Hepatocyte (in vitro differentiated cells): Measurements from ENCODE around the gene NLRC3.

Source experiments
- CTCF ChIP-seq: fragments of 200-600 bp; sonication (generic); IDR thresholded peaks from 2 replicates; pipeline ENCODE4 v1.5.1; 2016; ENCODE audit warnings: antibody characterized with exemption, mild to moderate bottlenecking; ENCODE audit not compliant: poor library complexity
- EZH2 ChIP-seq: fragments of 200-600 bp; sonication (generic); IDR thresholded peaks from 2 replicates; pipeline ENCODE4 v1.6.1; 2016; ENCODE audit warnings: antibody characterized with exemption, mild to moderate bottlenecking, borderline replicate concordance

- TF ChIP-seq CTCF = no peak
- TF ChIP-seq EZH2 = no peak
These were observed 46.4 kb upstream of the NLRC3 start for GRCh38 chr16:3623642-3624041.
